ENCODE measurements around the gene CCL27.
A peak's percentile ranks its signal among the peaks of the same experiment; 100 is the strongest.

The CCL27 gene

GRCh38 chr9:34625186-34625486 lies 37.3 kb downstream of the CCL27 start:
- TF ChIP-seq CTCF (conservative IDR thresholded peaks at IDR 0.05; ENCODE audit: low read length) = no peak
- no peak overlapping the region for H3K4me3 ChIP-seq (ENCODE audit: low read length)
- DNase-seq (ENCODE audit: low read depth) = no peak

GRCh38 chr9:34624475-34625185 lies 37.8 kb downstream of the CCL27 start:
- H3K4me3 ChIP-seq (ENCODE audit: low read length) = no peak overlapping the region
- DNase-seq (ENCODE audit: low read depth) = no peak
- no peak for TF ChIP-seq CTCF (conservative IDR thresholded peaks at IDR 0.05; ENCODE audit: low read length)

GRCh38 chr9:34623374-34624235 lies 38.9 kb downstream of the CCL27 start:
- no peak for DNase-seq (ENCODE audit: low read depth)
- H3K4me3 ChIP-seq (ENCODE audit: low read length) = no peak overlapping the region
- TF ChIP-seq CTCF (conservative IDR thresholded peaks at IDR 0.05; ENCODE audit: low read length) = no peak

GRCh38 chr9:34620061-34620994 lies 42.1 kb downstream of the CCL27 start, which contains the start of gene DCTN3:
Gene DCTN3 (minus strand): TSS chr9:34620495. CDS start chr9:34620464, 31 bp downstream.
- no peak for TF ChIP-seq CTCF (conservative IDR thresholded peaks at IDR 0.05; ENCODE audit: low read length)
- DNase-seq (ENCODE audit: low read depth) = peak; percentile 95

GRCh38 chr9:34615132-34615531 lies 47.3 kb downstream of the CCL27 start:
- no peak for TF ChIP-seq CTCF (conservative IDR thresholded peaks at IDR 0.05; ENCODE audit: low read length)
- DNase-seq (ENCODE audit: low read depth) = no peak
- H3K4me3 ChIP-seq (ENCODE audit: low read length) = no peak overlapping the region

More at GRCh38 chr9:34620061-34620994, 42.1 kb downstream of the CCL27 start, which contains the start of gene DCTN3:
- peak within 1 kb of the TSS; percentile 94 for H3K4me3 ChIP-seq (ENCODE audit: low read length)

GRCh38 chr9:34612788-34613390 lies 49.6 kb downstream of the CCL27 start:
- DNase-seq (ENCODE audit: low read depth) = peak; percentile 67
- TF ChIP-seq CTCF (conservative IDR thresholded peaks at IDR 0.05; ENCODE audit: low read length) = peak; percentile 87
- peak overlapping the region; percentile 67 for H3K4me3 ChIP-seq (ENCODE audit: low read length)

Data from AG10803 (cell line).